Endodermal cell (in vitro differentiated cells): ENCODE data around the gene KRABD2.

Experiments
- DNase-seq: peaks from one replicate; pipeline ENCODE4 v3.0.0-alpha.2; 2017
- H3K27ac ChIP-seq: 2 replicates; pipeline ENCODE4 v1.5.1; 2013; ENCODE audit warnings: mild to moderate bottlenecking, low read depth, low read length, moderate library complexity
- H3K27me3 ChIP-seq: 2 replicates; pipeline ENCODE4 v1.6.1; 2013; ENCODE audit warnings: mild to moderate bottlenecking, low read length, moderate library complexity; ENCODE audit not compliant: insufficient read depth, control insufficient read depth, poor library complexity, severe bottlenecking
- H3K36me3 ChIP-seq: 2 replicates; pipeline ENCODE4 v1.7.0; 2013; ENCODE audit warnings: mild to moderate bottlenecking, low read length, moderate library complexity; ENCODE audit not compliant: control insufficient read depth, insufficient read depth
- H3K4me1 ChIP-seq: one replicate; pipeline ENCODE4 v1.7.0; 2013; ENCODE audit warnings: low read length; ENCODE audit not compliant: control insufficient read depth, insufficient read depth
- H3K4me3 ChIP-seq: 2 replicates; pipeline ENCODE4 v1.5.1; 2013; ENCODE audit warnings: mild to moderate bottlenecking, low read length, moderate library complexity
- H3K9ac ChIP-seq: 2 replicates; pipeline ENCODE4 v1.6.1; 2013; ENCODE audit warnings: mild to moderate bottlenecking, low read length, moderate library complexity; ENCODE audit not compliant: poor library complexity, severe bottlenecking; ENCODE audit errors: extremely low read depth
- H3K9me3 ChIP-seq: 2 replicates; pipeline ENCODE4 v1.6.1; 2013; ENCODE audit warnings: mild to moderate bottlenecking, low read length, moderate library complexity; ENCODE audit not compliant: control insufficient read depth
- H3K27ac Mint-ChIP-seq: 2 replicates; pipeline ENCODE4 v1.8.0; 2020; ENCODE audit warnings: mixed read lengths
- H3K27me3 Mint-ChIP-seq: 2 replicates; pipeline ENCODE4 v1.8.0; 2021; ENCODE audit warnings: mild to moderate bottlenecking, mixed read lengths; ENCODE audit not compliant: insufficient read depth
- H3K36me3 Mint-ChIP-seq: 2 replicates; pipeline ENCODE4 v1.8.0; 2020; ENCODE audit warnings: low read depth, mixed read lengths
- H3K4me1 Mint-ChIP-seq: 2 replicates; pipeline ENCODE4 v1.8.0; 2020; ENCODE audit warnings: mixed read lengths
- H3K4me3 Mint-ChIP-seq: 2 replicates; pipeline ENCODE4 v1.8.0; 2020; ENCODE audit warnings: mild to moderate bottlenecking, moderate library complexity, mixed read lengths
- H3K9me3 Mint-ChIP-seq: 2 replicates; pipeline ENCODE4 v1.8.0; 2020; ENCODE audit warnings: mild to moderate bottlenecking, mixed read lengths
- CTCF ChIP-seq: fragments of 200-600 bp; sonication (generic); conservative IDR thresholded peaks from 2 replicates; pipeline ENCODE4 v1.5.0; 2021; ENCODE audit warnings: antibody characterized with exemption, mild to moderate bottlenecking
- WGBS, 2 experiments: methylation state at CpG; one replicate each; pipeline versions ENCODE4 v1.1.5 to v1.1.7; 2013; ENCODE audit warnings: missing lambda C conversion rate in 2 of 2, mixed read lengths in 1 of 2; ENCODE audit not compliant: insufficient coverage in 1 of 2, insufficient read length in 1 of 2; 5-methylcytosine and 5-hydroxymethylcytosine counted together

The KRABD2 gene

GRCh38 chr17:8391711-8392110, 15.2 kb upstream of the KRABD2 start:
- Histone ChIP-seq H3K27me3 (peaks cover 11% of the 10 kb centered on the region), H3K4me3 (no peak overlapping the region), H3K9me3 (no peaks in the 10 kb centered on the region), H3K27ac (no peak overlapping the region), H3K4me1 (no peaks in the 10 kb centered on the region), H3K9ac (no peak overlapping the region), H3K36me3 (no peaks in the 10 kb centered on the region)
- no peak for TF ChIP-seq CTCF
- Mint-ChIP-seq H3K4me3 (no peak overlapping the region), H3K36me3 (no peaks in the 10 kb centered on the region), H3K27me3 (peaks cover 8% of the 10 kb centered on the region), H3K27ac (no peak overlapping the region), H3K9me3 (no peaks in the 10 kb centered on the region), H3K4me1 (peaks cover 14% of the 10 kb centered on the region)
- WGBS, 2 experiments: 74% methylated on average over 3 to 9 of the region's 9 CpGs
- peak; percentile 82 for DNase-seq

- peaks cover 28% of the 10 kb centered on the region for H3K4me1 Mint-ChIP-seq
- no peak overlapping the region for H3K9ac ChIP-seq
- no peaks in the 10 kb centered on the region for H3K9me3 ChIP-seq
- H3K27ac Mint-ChIP-seq: no peak overlapping the region
- H3K4me3 ChIP-seq: no peak overlapping the region
- no peak for TF ChIP-seq CTCF
- WGBS, 2 experiments: 91 to 98% methylated on average over 6 to 7 of the region's 7 CpGs
- peaks cover 5% of the 10 kb centered on the region for H3K4me1 ChIP-seq
- no peaks in the 10 kb centered on the region for H3K36me3 Mint-ChIP-seq
- H3K4me3 Mint-ChIP-seq: no peak overlapping the region
- H3K36me3 ChIP-seq: no peaks in the 10 kb centered on the region
- H3K27me3 Mint-ChIP-seq: no peaks in the 10 kb centered on the region
- H3K9me3 Mint-ChIP-seq: no peaks in the 10 kb centered on the region
- H3K27me3 ChIP-seq: no peaks in the 10 kb centered on the region
- no peak overlapping the region for H3K27ac ChIP-seq
- no peak for DNase-seq
Measured at GRCh38 chr17:8387914-8388651, 11.6 kb upstream of the KRABD2 start.

GRCh38 chr17:8386841-8387240, 10.3 kb upstream of the KRABD2 start:
- no peak for TF ChIP-seq CTCF
- peaks cover 26% of the 10 kb centered on the region for H3K4me1 Mint-ChIP-seq

More at GRCh38 chr17:8386841-8387240, 10.3 kb upstream of the KRABD2 start:
- Histone ChIP-seq H3K4me1 (peaks cover 5% of the 10 kb centered on the region), H3K36me3 (peaks cover 4% of the 10 kb centered on the region), H3K27ac (no peak overlapping the region), H3K27me3 (no peaks in the 10 kb centered on the region), H3K4me3 (no peak overlapping the region), H3K9me3 (no peaks in the 10 kb centered on the region), H3K9ac (no peak overlapping the region)
- Mint-ChIP-seq H3K27me3 (no peaks in the 10 kb centered on the region), H3K9me3 (no peaks in the 10 kb centered on the region), H3K4me3 (no peak overlapping the region), H3K27ac (peak overlapping the region; percentile 80), H3K36me3 (peaks cover 11% of the 10 kb centered on the region)
- DNase-seq: peak; percentile 64
- 63 to 70% methylated on average over 3 to 6 of the region's 6 CpGs for WGBS, 2 experiments
